HG02623 (cell line): ENCODE results near the gene AATF.

Experiments
- ATAC-seq: cut with Tn5 transposase; IDR thresholded peaks from one replicate; pipeline ENCODE4 v1.9.1; 2021; ENCODE audit warnings: moderate library complexity; ENCODE audit not compliant: unreplicated experiment

The AATF gene

GRCh38 chr17:37098910-37099664 is 150.3 kb downstream of the AATF start:
- no peak for ATAC-seq

DNA sequence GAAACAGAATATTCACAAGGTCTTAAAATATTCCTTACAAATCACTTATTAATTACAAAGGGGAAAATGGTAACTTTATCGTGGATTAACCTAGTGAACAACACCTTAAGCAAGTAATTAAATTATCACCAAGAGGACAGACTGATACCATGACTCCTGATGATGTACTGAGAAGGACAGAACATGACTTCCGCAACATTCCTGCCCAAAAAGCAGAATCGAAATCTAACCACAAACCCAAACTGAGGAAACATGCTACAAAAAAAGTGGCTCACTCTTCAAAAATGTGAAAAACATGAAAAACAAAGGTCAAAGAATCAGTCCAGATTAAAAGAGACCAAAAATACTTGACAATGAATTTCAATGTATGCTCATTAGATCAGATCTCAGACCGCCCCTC is 151.5 kb downstream of the AATF start:
- ATAC-seq: no peak

DNA sequence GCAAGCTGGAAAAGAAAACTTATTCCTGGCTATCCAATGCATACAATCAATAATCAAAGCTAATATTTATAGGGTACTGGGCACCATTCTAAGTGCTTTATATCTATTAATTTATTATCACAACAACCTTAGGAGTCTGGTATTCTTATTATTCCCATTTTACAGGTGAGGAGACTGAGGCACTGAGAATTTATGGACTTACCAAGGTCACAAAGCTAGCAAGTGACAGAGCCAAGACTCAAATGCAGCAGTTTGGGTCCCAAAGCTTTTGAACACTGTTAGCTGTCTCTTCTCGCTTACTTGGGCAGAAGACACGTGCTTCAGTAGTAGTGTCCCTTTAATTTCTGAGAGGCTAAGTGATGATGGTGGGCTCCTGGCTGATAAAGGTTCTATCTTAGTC is 152.6 kb downstream of the AATF start:
- no peak for ATAC-seq

GRCh38 chr17:37103231-37103630 is 154.5 kb downstream of the AATF start:
- ATAC-seq: no peak

- no peak for ATAC-seq
Observed at GRCh38 chr17:37106049-37106448, 157.3 kb downstream of the AATF start.
